ENCODE data around the gene MAN2A1.

DNA sequence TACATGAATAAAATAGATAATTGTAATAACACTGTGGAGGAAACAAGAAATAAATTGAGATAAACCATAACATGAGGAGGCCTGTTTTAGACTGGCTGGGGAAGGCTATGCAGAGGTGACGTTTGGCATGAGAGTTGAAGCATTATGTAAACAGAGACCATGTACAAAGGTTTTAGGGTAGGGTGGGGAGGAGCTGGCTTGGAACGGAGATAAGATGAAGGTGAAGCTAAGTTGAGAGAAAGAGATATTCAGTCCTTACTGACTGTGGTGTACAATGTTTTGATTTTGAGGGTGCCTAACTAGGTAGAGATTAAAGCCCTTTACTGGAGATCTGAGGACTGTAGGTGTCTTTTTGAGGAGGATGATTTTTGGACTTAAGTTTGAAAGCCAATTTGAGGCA is 17.8 kb downstream of the MAN2A1 start:
- TF ChIP-seq, protein P1, sequence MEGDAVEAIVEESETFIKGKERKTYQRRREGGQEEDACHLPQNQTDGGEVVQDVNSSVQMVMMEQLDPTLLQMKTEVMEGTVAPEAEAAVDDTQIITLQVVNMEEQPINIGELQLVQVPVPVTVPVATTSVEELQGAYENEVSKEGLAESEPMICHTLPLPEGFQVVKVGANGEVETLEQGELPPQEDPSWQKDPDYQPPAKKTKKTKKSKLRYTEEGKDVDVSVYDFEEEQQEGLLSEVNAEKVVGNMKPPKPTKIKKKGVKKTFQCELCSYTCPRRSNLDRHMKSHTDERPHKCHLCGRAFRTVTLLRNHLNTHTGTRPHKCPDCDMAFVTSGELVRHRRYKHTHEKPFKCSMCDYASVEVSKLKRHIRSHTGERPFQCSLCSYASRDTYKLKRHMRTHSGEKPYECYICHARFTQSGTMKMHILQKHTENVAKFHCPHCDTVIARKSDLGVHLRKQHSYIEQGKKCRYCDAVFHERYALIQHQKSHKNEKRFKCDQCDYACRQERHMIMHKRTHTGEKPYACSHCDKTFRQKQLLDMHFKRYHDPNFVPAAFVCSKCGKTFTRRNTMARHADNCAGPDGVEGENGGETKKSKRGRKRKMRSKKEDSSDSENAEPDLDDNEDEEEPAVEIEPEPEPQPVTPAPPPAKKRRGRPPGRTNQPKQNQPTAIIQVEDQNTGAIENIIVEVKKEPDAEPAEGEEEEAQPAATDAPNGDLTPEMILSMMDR (IDR thresholded peaks at IDR 0.05; ENCODE audit: low read length), result no peak
- no peak for TF ChIP-seq EZH2 (IDR thresholded peaks at IDR 0.05; ENCODE audit: borderline replicate concordance, low read length)
